ENCODE data around the gene BAX. TPM values are rescaled to one million over a fixed set of nuclear protein-coding genes. Genes with fewer than 3 reads are reported as not detected.

The BAX gene
- total and polyA plus RNA-seq, 2 of the 13 experiments (the other 11 are each of a cell fraction or from before 2014, with no cell fraction given): 139 to 176 TPM

GRCh38 chr19:48967346-48968178, 12.9 kb downstream of the BAX start (continued):
- TF ChIP-seq MTERF4 (CRISPR knock-in tag; IDR thresholded peaks at IDR 0.05) (no peak), ZBED4 (CRISPR knock-in tag; IDR thresholded peaks at IDR 0.05; ENCODE audit: borderline replicate concordance) (no peak), HNRNPL (IDR thresholded peaks at IDR 0.05; ENCODE audit: low read depth, low read length) (peak; percentile 61), KLF13 (CRISPR knock-in tag; IDR thresholded peaks at IDR 0.05) (0 out of 2 replicates have a peak, but pooled peaks have one; percentile 39), NPAS2 (CRISPR knock-in tag; IDR thresholded peaks at IDR 0.05; ENCODE audit: borderline replicate concordance) (no peak), MIXL1 (CRISPR knock-in tag; IDR thresholded peaks at IDR 0.05) (0 out of 2 replicates have a peak, but pooled peaks have one; percentile 9), TCF7L2 (IDR thresholded peaks at IDR 0.05; ENCODE audit: low read depth, low read length) (no peak), ZNF672 (CRISPR knock-in tag; IDR thresholded peaks at IDR 0.05) (0 out of 2 replicates have a peak, but pooled peaks have one; percentile 25), ELF1 (CRISPR knock-in tag; IDR thresholded peaks at IDR 0.05) (no peak; the same call in 1 of the 2 replicates), ASH2L (IDR thresholded peaks at IDR 0.05; ENCODE audit: insufficient read length, low read depth, low read length) (no peak), ZNF24 (IDR thresholded peaks at IDR 0.05) (no peak), ZNF773 (CRISPR knock-in tag; IDR thresholded peaks at IDR 0.05; ENCODE audit: borderline replicate concordance) (no peak), ZNF44 (CRISPR knock-in tag; IDR thresholded peaks at IDR 0.05) (peak; percentile 24; the same call in 1 of the 2 replicates), ETS1 (CRISPR knock-in tag; IDR thresholded peaks at IDR 0.05) (no peak; the same call in 1 of the 2 replicates), ZBTB49 (CRISPR knock-in tag; IDR thresholded peaks at IDR 0.05; ENCODE audit: borderline replicate concordance) (no peak), ZNF20 (CRISPR knock-in tag; IDR thresholded peaks at IDR 0.05) (no peak), GTF2F1 (IDR thresholded peaks at IDR 0.05; ENCODE audit: low read length) (no peak), HIVEP1 (CRISPR knock-in tag; IDR thresholded peaks at IDR 0.05) (0 out of 2 replicates have a peak, but pooled peaks have one; percentile 57)
